ENCODE data around the gene FBXW11. TPM values are rescaled to one million over a fixed set of nuclear protein-coding genes. Genes with fewer than 3 reads are reported as not detected.

FBXW11 gene
- total RNA-seq, 1 experiment from 2014 or later: 69.2 TPM

DNA sequence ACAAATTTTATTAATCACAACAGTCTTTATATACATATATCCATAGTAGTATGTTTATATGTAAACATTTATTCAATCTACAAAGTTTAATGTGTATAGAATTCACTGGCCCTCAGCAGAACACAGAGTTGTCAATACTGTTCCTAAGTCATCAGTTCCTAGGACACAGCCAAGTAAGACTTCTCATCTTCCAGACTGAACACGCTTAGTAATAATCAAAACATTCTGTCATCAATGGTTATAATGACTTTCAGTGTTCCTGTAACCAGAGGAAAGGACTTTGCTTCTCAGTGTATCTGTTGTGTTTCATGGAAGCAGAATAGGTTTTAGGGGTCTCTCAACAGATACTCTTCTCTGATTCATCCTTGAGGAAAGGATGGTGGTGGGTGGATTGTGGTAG is 138.7 kb downstream of the FBXW11 start:
- Histone ChIP-seq H3K9me2 (replicated peaks; ENCODE audit: low read length) (no peaks in the 10 kb centered on the region), H3K36me3 (ENCODE audit: low read depth, low read length) (peaks cover 28% of the 10 kb centered on the region), H3K4me2 (ENCODE audit: low read length) (no peak overlapping the region), H3F3A (ENCODE audit: low read length, unreplicated experiment) (no peaks in the 10 kb centered on the region), H3K4me3 (ENCODE audit: low read length) (no peak overlapping the region), H3K4me1 (ENCODE audit: insufficient read depth, low read length) (no peaks in the 10 kb centered on the region), H3K9me3 (ENCODE audit: low read length) (no peaks in the 10 kb centered on the region), H3K9ac (ENCODE audit: low read length) (no peak overlapping the region), H3K79me2 (ENCODE audit: low read length) (no peaks in the 10 kb centered on the region), H2AFZ (ENCODE audit: low read length) (no peak overlapping the region), H3K27ac (ENCODE audit: low read length) (no peak overlapping the region), H3K27me3 (ENCODE audit: low read length) (no peaks in the 10 kb centered on the region), H4K20me1 (ENCODE audit: low read length) (0 out of 2 replicates have a peak, but pooled peaks cover 5% of the 10 kb centered on the region)
- no peak for ATAC-seq
- CTCF ChIA-PET: no interaction called here
- DNase-seq: no peak
- POLR2A ChIA-PET (ENCODE audit: unreplicated experiment): no interaction called here
- no TSS peak for BruUV-seq (replicated peaks)
- no peak for TF ChIP-seq EZH2phosphoT487 (IDR thresholded peaks at IDR 0.05; ENCODE audit: borderline replicate concordance, low read length)
- TF ChIP-seq EZH2 (IDR thresholded peaks at IDR 0.05; ENCODE audit: low read length, unreplicated experiment): no peak
- TF ChIP-seq, protein P1, sequence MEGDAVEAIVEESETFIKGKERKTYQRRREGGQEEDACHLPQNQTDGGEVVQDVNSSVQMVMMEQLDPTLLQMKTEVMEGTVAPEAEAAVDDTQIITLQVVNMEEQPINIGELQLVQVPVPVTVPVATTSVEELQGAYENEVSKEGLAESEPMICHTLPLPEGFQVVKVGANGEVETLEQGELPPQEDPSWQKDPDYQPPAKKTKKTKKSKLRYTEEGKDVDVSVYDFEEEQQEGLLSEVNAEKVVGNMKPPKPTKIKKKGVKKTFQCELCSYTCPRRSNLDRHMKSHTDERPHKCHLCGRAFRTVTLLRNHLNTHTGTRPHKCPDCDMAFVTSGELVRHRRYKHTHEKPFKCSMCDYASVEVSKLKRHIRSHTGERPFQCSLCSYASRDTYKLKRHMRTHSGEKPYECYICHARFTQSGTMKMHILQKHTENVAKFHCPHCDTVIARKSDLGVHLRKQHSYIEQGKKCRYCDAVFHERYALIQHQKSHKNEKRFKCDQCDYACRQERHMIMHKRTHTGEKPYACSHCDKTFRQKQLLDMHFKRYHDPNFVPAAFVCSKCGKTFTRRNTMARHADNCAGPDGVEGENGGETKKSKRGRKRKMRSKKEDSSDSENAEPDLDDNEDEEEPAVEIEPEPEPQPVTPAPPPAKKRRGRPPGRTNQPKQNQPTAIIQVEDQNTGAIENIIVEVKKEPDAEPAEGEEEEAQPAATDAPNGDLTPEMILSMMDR (conservative IDR thresholded peaks at IDR 0.05; ENCODE audit: low read depth, low read length): no peak
- intact Hi-C loops (cut with micrococcal nuclease): no loop called here

DNA sequence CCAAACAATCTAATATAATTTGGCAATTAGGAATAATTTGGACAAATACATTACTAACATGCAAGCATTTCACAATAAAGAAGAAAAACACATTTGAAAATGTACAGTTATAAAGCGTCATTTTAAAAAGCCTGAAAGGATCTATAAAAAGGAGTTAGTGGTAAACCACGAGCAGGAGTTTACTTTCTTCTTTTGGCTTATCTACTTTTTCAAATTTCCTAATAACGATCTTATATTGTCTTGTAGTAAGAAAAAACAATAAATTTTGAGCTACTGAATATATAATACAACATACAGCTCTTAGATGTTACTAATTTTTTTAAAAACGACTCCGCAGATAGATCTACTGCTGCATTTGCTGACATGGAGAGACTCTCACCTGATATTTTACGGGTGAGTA is 141.0 kb downstream of the FBXW11 start:
- DNase-seq (no peak), ATAC-seq (no peak)
- no TSS peak for BruUV-seq (replicated peaks)
- Histone ChIP-seq H3K27ac (ENCODE audit: low read length) (no peak overlapping the region), H4K20me1 (ENCODE audit: low read length) (no peaks in the 10 kb centered on the region), H3K4me3 (ENCODE audit: low read length) (no peak overlapping the region), H2AFZ (ENCODE audit: low read length) (no peak overlapping the region), H3K27me3 (ENCODE audit: low read length) (no peaks in the 10 kb centered on the region), H3K4me2 (ENCODE audit: low read length) (no peak overlapping the region), H3K9me3 (ENCODE audit: low read length) (no peaks in the 10 kb centered on the region), H3K36me3 (ENCODE audit: low read depth, low read length) (peaks cover 21% of the 10 kb centered on the region), H3F3A (ENCODE audit: low read length, unreplicated experiment) (no peaks in the 10 kb centered on the region), H3K79me2 (ENCODE audit: low read length) (no peaks in the 10 kb centered on the region), H3K9ac (ENCODE audit: low read length) (no peak overlapping the region), H3K9me2 (replicated peaks; ENCODE audit: low read length) (no peaks in the 10 kb centered on the region), H3K4me1 (ENCODE audit: insufficient read depth, low read length) (no peaks in the 10 kb centered on the region)
- intact Hi-C loops (cut with micrococcal nuclease): no loop called here
- POLR2A ChIA-PET (ENCODE audit: unreplicated experiment): no interaction called here
- CTCF ChIA-PET: no interaction called here
- TF ChIP-seq EZH2phosphoT487 (IDR thresholded peaks at IDR 0.05; ENCODE audit: borderline replicate concordance, low read length): no peak
- no peak for TF ChIP-seq EZH2 (IDR thresholded peaks at IDR 0.05; ENCODE audit: low read length, unreplicated experiment)
- TF ChIP-seq, protein P1 (conservative IDR thresholded peaks at IDR 0.05; ENCODE audit: low read depth, low read length): no peak

DNA sequence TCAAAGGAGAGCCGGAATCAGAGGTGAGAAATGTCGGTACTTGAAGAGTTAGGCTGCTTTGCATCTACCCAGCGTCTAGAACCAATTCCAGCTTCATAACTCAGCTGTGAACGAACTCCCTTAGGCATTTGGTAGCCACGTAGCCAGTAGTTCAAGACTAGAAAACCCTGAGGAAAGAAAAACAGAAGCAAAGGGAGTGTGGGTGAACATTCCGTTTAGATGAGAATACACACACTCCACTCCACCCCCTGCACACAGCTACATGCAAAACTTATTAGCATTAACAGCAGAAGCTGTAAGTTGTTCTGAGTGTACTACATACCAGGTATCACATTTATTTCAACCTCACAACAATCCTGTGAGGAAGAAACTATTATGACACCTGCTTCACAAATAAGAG is 142.5 kb downstream of the FBXW11 start:
- Histone ChIP-seq H3K79me2 (ENCODE audit: low read length) (no peaks in the 10 kb centered on the region), H3K4me2 (ENCODE audit: low read length) (no peak overlapping the region), H3K4me3 (ENCODE audit: low read length) (no peak overlapping the region), H3K9ac (ENCODE audit: low read length) (no peak overlapping the region), H3K9me2 (replicated peaks; ENCODE audit: low read length) (no peaks in the 10 kb centered on the region), H3K4me1 (ENCODE audit: insufficient read depth, low read length) (no peaks in the 10 kb centered on the region), H2AFZ (ENCODE audit: low read length) (no peak overlapping the region), H3K36me3 (ENCODE audit: low read depth, low read length) (peaks cover 12% of the 10 kb centered on the region), H3F3A (ENCODE audit: low read length, unreplicated experiment) (no peaks in the 10 kb centered on the region), H3K27ac (ENCODE audit: low read length) (no peak overlapping the region), H3K9me3 (ENCODE audit: low read length) (no peaks in the 10 kb centered on the region), H3K27me3 (ENCODE audit: low read length) (no peaks in the 10 kb centered on the region), H4K20me1 (ENCODE audit: low read length) (no peaks in the 10 kb centered on the region)
- intact Hi-C loops (cut with micrococcal nuclease): no loop called here
- ChIA-PET POLR2A (ENCODE audit: unreplicated experiment) (no interaction called here), CTCF (no interaction called here)
- BruUV-seq (replicated peaks): no TSS peak
- TF ChIP-seq EZH2phosphoT487 (IDR thresholded peaks at IDR 0.05; ENCODE audit: borderline replicate concordance, low read length) (no peak), EZH2 (IDR thresholded peaks at IDR 0.05; ENCODE audit: low read length, unreplicated experiment) (no peak)
- TF ChIP-seq, protein P1 (conservative IDR thresholded peaks at IDR 0.05; ENCODE audit: low read depth, low read length): no peak
- DNase-seq (no peak), ATAC-seq (no peak)

Data from PC-3 (cell line).